Measurements from ENCODE around the gene METTL24.

The METTL24 gene

GRCh38 chr6:110337486-110337885, 20.7 kb downstream of the METTL24 start:
- no peak for DNase-seq (ENCODE audit: low read depth in 3 of 3)

DNA sequence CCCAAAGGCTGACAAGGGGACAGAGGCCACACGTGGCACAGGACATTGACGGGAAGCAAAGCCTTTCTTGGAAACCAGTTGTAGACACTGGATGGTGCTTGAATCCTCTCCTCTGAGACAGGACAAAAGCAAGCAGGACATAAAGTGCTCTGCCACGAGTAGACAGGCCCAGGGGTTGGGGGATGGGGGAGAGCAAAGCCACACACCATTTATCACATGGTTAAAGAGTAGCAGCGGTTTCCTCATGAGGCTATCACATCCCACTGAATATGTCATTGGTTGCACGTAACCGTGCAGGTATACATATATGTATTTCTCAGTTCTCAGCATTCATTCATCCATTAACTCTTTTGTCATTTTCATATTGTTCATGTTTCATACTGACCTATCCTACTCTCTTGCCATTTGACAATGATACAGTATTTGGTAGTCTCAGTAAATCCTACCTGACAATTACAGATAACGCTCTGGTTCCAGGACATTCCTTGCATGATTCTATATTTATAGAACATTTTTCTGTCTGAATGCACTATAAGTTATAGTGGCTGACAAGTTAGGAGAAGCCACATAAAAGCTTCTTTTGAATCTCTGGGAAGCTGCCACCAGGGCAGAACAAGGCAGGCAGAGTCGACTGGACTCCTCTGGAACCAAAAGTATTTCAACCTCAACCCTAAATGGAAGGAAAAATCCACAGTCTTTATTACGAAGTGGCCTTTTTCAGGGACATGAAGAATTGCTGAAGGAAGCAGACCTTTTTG, 23.5 kb downstream of the METTL24 start:
- no peak for DNase-seq (ENCODE audit: low read depth in 3 of 3)

DNA sequence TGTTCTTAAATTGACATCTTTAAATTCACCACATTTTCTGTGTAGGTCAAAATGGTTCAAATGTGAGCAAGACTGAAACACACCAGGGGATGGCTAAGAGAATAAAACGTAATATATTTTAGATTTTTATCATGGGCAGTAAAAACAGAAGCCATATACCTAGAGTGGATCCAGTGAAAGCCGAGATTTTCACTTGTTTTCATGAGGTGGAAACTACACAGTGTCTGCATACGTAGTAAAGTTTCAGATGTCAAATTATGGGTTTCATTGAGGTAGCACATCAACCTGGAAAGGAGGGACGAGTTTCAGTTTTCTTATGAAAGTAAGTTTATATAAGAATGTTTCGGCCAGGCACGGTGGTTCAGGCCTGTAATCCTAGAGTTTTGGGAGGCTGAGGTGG, 25.9 kb downstream of the METTL24 start:
- DNase-seq (ENCODE audit: low read depth in 3 of 3), result no peak

- no peak for DNase-seq (ENCODE audit: low read depth in 3 of 3)
These were observed 26.3 kb downstream of the METTL24 start for GRCh38 chr6:110331816-110332215.

DNA sequence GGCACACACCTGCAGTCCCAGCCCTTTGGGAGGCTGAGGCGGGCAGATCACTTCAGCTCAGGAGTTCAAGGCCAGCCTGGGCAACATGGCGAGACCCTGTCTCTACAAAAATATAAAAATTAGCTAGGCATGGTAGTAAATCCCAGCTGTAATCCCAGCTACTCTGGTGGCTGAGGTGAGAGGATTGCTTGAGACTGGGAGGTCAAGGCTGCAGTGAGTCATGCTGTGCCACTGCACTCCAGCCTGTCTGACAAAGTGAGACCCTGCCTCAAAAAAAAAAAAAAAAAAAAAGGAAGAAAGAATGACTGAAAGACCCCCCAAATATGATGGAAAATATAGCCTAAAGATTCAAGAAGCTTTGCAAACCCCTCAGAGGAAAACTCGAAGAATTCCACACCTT, 26.8 kb downstream of the METTL24 start:
- DNase-seq (ENCODE audit: low read depth in 3 of 3), result no peak

DNA sequence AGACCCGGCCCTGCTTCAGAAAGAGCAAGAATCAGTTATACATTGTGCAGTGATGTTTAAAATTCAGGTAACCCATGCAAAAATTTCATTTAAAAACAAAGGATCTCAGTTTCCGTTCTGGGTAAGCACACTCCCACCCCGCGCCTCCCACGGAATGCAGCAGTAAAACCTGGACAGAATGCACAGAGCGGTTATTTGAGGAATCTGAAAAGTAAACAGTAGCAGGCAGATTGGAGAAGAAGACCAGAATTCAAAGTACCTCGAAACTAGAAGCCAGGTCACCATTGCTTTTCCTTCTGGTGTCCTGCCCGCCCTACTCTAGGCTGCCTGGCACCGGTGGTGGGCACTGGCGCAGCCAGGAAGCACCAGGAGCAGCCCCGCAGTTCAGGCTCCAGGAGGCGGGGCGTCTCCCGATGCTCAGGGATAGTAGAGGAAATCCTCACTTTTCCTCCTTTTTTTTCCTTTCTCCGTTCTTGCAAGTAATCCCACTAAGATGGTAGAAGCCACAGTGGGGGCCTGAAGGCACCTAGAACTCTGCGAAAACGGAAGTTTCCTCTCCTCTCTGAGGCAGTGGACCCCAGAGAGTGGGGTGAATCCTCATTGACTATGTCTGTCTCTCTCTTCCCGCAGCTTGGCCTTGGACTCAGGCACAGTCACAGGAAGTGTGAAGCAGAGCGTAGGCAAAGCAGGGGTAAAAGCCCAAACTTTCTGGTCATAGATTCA, 28.3 kb downstream of the METTL24 start:
- no peak for DNase-seq (ENCODE audit: low read depth in 3 of 3)

- DNase-seq (ENCODE audit: low read depth in 3 of 3), result no peak
These were observed 28.8 kb downstream of the METTL24 start for GRCh38 chr6:110329348-110329713.

DNA sequence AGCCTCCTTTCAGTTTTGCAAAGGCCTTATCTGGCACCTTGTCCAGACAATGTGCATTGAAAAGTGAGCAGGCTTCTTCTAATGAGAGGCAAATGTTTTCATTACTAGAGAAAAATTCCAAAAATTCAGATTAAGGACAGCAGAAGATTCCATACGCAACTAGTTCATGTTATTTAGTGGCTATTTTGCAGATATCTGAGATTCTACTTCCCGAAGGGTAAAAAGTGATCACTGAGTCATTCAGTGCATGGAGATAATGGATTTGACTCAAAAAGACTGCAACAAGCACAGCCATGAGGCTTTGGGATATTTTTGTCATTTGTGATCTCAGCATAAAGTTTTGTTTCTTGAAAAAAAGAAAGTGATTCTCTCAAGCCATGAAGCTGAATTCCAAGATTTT, 29.9 kb downstream of the METTL24 start:
- no peak for DNase-seq (ENCODE audit: low read depth in 3 of 3)

DNA sequence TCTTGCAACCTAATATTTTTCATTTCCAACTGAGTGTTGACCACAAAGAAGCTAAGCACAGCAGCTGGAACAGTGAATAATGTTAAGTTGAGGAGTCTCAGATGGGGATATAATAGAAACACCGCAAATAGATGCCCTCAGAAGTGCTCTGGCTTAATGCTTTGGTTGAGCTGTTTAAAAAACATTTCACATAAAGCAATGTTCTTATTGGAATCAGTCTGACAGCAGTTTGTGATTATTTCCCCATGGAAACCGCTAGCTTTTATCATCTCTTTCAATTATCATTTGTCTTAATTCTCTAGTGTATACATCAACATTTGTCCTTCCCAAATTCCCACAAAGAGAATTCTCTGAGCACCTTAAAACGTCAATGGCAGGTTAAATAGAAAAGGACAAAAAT, 30.8 kb downstream of the METTL24 start:
- no peak for DNase-seq (ENCODE audit: low read depth in 3 of 3)

GRCh38 chr6:110326609-110327008, 31.5 kb downstream of the METTL24 start:
- DNase-seq (ENCODE audit: low read depth in 3 of 3), result no peak

- no peak for DNase-seq (ENCODE audit: low read depth in 3 of 3)
These were observed 32.1 kb downstream of the METTL24 start for GRCh38 chr6:110326057-110326456.

DNA sequence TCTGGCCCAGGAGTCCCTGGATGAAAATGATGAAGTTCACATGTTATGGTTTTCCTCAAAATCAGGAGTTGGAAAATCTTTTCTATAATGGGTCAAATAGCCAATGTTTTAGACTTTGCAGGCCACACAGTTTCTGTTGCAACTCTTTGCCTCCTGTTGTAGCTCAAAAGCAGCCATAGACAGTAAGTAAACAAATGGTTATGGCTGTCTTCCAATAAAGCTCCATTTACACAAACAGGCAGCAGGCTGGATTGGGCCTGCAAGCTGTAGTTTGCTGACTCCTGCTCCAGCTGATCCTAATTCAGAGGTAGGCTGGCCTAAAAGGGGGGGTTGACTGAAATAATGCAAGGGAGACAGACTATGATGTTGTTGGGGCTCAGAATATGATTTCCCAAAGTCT, 33.0 kb downstream of the METTL24 start:
- no peak for DNase-seq (ENCODE audit: low read depth in 3 of 3)

DNA sequence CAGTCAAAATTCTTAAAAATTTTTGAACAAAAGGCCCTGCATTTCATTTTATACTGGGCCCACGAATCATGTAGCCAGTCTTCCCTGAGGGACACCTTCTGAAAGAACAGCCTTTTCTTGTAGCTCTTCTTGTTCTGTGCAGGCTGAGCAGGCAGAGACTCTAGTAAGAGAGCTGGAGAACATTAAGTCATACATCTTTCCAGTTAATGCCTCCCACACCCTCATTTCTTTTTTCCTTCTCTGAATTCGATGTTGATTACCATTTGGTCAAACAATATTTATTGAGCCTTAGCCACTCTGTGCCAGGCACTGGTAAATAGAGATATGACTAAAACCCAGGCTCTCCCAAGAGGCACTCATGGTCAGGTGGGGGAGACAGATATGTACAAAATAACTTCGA, 33.6 kb downstream of the METTL24 start:
- no peak for DNase-seq (ENCODE audit: low read depth in 3 of 3)

GRCh38 chr6:110323258-110323657, 34.9 kb downstream of the METTL24 start:
- DNase-seq (ENCODE audit: low read depth in 3 of 3), result no peak

GRCh38 chr6:110322874-110323242, 35.3 kb downstream of the METTL24 start:
- DNase-seq (ENCODE audit: low read depth in 3 of 3), result no peak

DNA sequence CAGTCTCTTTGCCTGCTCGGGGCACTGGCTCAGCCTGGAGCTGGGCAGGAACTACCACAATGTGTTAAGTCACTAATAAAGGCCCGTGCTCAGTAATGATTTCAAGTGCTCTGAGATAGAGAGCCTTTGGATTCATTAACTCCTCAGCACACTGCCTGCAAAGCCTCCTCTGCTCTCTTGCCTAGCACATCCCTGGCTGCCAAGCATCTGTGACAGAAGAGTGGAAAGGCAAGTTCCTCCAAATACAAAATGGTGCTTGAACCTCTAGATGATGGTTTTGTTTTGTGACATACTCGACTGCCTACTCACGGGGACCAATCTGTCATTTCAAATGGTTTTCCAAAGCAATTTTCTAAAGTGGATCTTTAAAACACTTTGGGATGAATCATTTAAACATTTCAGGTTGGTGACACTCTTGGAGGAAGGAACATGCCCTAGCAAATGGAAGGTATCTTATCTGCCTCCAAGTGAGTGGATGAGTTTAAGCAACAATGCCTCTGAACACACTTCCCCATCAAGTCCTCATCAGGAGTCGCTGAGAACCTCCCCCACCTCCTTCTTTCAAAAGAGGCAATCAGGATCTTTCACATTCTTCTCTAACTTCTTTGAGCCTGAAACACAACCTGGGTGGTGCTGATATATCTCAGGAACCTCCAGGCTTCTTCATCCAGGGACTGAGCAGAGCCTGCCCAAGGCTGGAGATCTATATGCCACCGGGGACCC, 35.8 kb downstream of the METTL24 start:
- DNase-seq (ENCODE audit: low read depth in 3 of 3), result no peak

DNA sequence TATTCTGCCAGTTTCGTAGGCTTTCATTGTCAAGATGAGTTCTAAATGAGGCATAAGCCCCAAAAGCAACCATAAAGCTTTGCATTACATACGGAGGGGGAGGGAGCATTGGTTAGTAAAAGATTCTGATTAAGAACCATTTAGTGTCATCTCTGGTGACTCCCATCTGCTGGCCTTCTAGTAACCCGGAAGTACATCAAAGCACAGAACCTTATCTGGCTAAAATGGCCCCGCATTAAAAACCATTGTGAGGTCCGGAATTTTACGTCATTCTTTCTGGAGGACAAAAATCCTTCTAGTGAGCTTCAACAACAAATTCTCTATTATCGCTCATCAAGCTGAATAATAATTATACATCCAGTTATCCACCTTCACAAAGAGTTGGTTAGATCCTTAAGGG, 37.8 kb downstream of the METTL24 start:
- DNase-seq (ENCODE audit: low read depth in 3 of 3), result no peak

DNA sequence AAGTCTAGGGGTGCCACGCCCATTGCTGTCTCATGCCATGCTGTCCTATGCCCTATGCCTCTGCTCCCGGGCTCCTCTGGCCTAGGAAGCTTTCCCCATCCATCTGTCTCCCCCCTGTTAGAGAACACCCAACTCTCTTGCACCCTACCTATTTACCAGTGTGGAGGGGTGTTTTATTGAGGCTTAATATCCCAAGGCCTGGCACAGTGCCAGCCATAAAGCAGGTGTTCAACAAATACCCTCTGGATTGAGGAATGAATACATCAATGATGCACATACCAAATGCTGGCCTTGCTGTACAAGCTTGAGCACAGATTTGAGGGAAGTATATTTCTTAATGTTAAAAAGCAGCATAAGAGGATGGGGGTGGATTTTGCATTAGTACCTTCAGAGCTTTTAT, 38.3 kb downstream of the METTL24 start:
- no peak for DNase-seq (ENCODE audit: low read depth in 3 of 3)

GRCh38 chr6:110319381-110319780, 38.8 kb downstream of the METTL24 start:
- no peak for DNase-seq (ENCODE audit: low read depth in 3 of 3)

DNA sequence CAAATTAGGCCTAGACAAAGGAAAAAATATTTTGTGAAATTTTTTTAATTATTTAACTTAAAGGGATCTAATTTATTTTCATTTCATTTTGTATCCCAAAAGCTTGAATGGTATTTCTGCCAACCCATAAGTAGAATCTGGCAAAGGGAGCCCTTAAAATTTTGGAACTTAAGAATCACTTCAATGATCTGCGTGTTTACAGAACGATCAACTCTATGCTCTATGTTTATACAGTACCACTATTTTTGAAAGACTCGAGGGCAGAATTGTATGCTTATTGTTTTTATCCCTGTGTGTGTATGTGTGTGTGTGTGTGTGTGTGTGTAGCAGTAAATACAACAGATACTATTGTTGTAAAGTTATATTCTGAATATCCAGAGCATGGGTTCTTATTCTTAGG, 39.2 kb downstream of the METTL24 start:
- no peak for DNase-seq (ENCODE audit: low read depth in 3 of 3)

GRCh38 chr6:110317646-110318045, 40.5 kb downstream of the METTL24 start:
- no peak for DNase-seq (ENCODE audit: low read depth in 3 of 3)

- no peak for DNase-seq (ENCODE audit: low read depth in 3 of 3)
These were observed 41.0 kb downstream of the METTL24 start for GRCh38 chr6:110317189-110317588.

GRCh38 chr6:110315869-110316398, 42.2 kb downstream of the METTL24 start:
- no peak for DNase-seq (ENCODE audit: low read depth in 3 of 3)
